ENCODE results near the gene KLRC4.
"Not testable (repeated sequence)": the region's sequence is repeated elsewhere in the genome, so short reads cannot be mapped to it uniquely, and the experiment has no call there.

Gene KLRC4

GRCh38 chr12:10409392-10409791, at the start of gene KLRC4:
Gene KLRC4, minus strand, starts transcription at chr12:10409757. Its CDS starts 182 bp downstream, at chr12:10409575.
- Mint-ChIP-seq H3K4me3 (peak within 1 kb of the TSS; percentile 92), H3K27ac (peak within 1 kb of the TSS; percentile 91), H3K27me3 (no peaks in the 10 kb centered on the region)

GRCh38 chr12:10457760-10458159, 48.2 kb upstream of the KLRC4 start:
- H3K27me3 Mint-ChIP-seq = no peaks in the 10 kb centered on the region
- peak overlapping the region; percentile 1 for H3K27ac Mint-ChIP-seq
- H3K9me3 Mint-ChIP-seq = peaks cover 48% of the 10 kb centered on the region
- H3K36me3 Mint-ChIP-seq (ENCODE audit: low read depth) = peaks cover 12% of the 10 kb centered on the region
- peaks cover 14% of the 10 kb centered on the region for H3K4me1 Mint-ChIP-seq (ENCODE audit: low read depth)
- no peak overlapping the region for H3K4me3 Mint-ChIP-seq

More at GRCh38 chr12:10409392-10409791, at the start of gene KLRC4:
- H3K4me1 Mint-ChIP-seq (ENCODE audit: low read depth) = peaks cover 44% of the 10 kb centered on the region
- peaks cover 41% of the 10 kb centered on the region for H3K36me3 Mint-ChIP-seq (ENCODE audit: low read depth)
- H3K9me3 Mint-ChIP-seq = no peaks in the 10 kb centered on the region

GRCh38 chr12:10456856-10457255, 47.3 kb upstream of the KLRC4 start:
- Mint-ChIP-seq H3K36me3 (ENCODE audit: low read depth) (peaks cover 12% of the 10 kb centered on the region), H3K4me3 (no peak overlapping the region), H3K27ac (no peak overlapping the region), H3K9me3 (peaks cover 43% of the 10 kb centered on the region), H3K27me3 (no peaks in the 10 kb centered on the region), H3K4me1 (ENCODE audit: low read depth) (peaks cover 14% of the 10 kb centered on the region)

- Mint-ChIP-seq H3K36me3 (ENCODE audit: low read depth) (peaks cover 12% of the 10 kb centered on the region), H3K4me3 (no peak overlapping the region), H3K27me3 (no peaks in the 10 kb centered on the region), H3K9me3 (peaks cover 41% of the 10 kb centered on the region), H3K27ac (no peak overlapping the region), H3K4me1 (ENCODE audit: low read depth) (peaks cover 14% of the 10 kb centered on the region)
Observed at GRCh38 chr12:10455766-10456165, 46.2 kb upstream of the KLRC4 start.

- peaks cover 32% of the 10 kb centered on the region for H3K9me3 Mint-ChIP-seq
- H3K36me3 Mint-ChIP-seq (ENCODE audit: low read depth) = peaks cover 12% of the 10 kb centered on the region
- peaks cover 14% of the 10 kb centered on the region for H3K4me1 Mint-ChIP-seq (ENCODE audit: low read depth)
- no peak overlapping the region for H3K4me3 Mint-ChIP-seq
- no peaks in the 10 kb centered on the region for H3K27me3 Mint-ChIP-seq
- no peak overlapping the region for H3K27ac Mint-ChIP-seq
Observed at GRCh38 chr12:10454531-10454930, 45.0 kb upstream of the KLRC4 start.

GRCh38 chr12:10453156-10453555, 43.6 kb upstream of the KLRC4 start, which contains the start of gene KLRC1:
Gene KLRC1, minus strand, starts transcription at chr12:10453377. Its CDS starts 2,221 bp downstream, at chr12:10451156.
- Mint-ChIP-seq H3K27me3 (no peaks in the 10 kb centered on the region), H3K9me3 (peaks cover 23% of the 10 kb centered on the region), H3K27ac (no peak within 1 kb of the TSS), H3K36me3 (ENCODE audit: low read depth) (peaks cover 11% of the 10 kb centered on the region), H3K4me3 (peak within 1 kb of the TSS; percentile 60), H3K4me1 (ENCODE audit: low read depth) (peaks cover 14% of the 10 kb centered on the region)

GRCh38 chr12:10448236-10448635, 38.7 kb upstream of the KLRC4 start:
- Mint-ChIP-seq H3K4me3 (no peak overlapping the region), H3K4me1 (ENCODE audit: low read depth) (peaks cover 9% of the 10 kb centered on the region), H3K36me3 (ENCODE audit: low read depth) (no peaks in the 10 kb centered on the region), H3K9me3 (no peaks in the 10 kb centered on the region), H3K27ac (peak overlapping the region; percentile 10), H3K27me3 (no peaks in the 10 kb centered on the region)

GRCh38 chr12:10446052-10446451, 36.5 kb upstream of the KLRC4 start:
- H3K27ac Mint-ChIP-seq = peak overlapping the region; percentile 36
- H3K4me1 Mint-ChIP-seq (ENCODE audit: low read depth); H3K4me3 Mint-ChIP-seq; H3K9me3 Mint-ChIP-seq; H3K36me3 Mint-ChIP-seq (ENCODE audit: low read depth); H3K27me3 Mint-ChIP-seq: not testable (repeated sequence)

- H3K4me1 Mint-ChIP-seq (ENCODE audit: low read depth); H3K9me3 Mint-ChIP-seq; H3K4me3 Mint-ChIP-seq; H3K27me3 Mint-ChIP-seq; H3K36me3 Mint-ChIP-seq (ENCODE audit: low read depth); H3K27ac Mint-ChIP-seq: not testable (repeated sequence)
Observed at GRCh38 chr12:10441144-10441543, 31.6 kb upstream of the KLRC4 start.

GRCh38 chr12:10439608-10440274, 30.2 kb upstream of the KLRC4 start:
- H3K4me3 Mint-ChIP-seq; H3K36me3 Mint-ChIP-seq (ENCODE audit: low read depth); H3K27me3 Mint-ChIP-seq; H3K27ac Mint-ChIP-seq; H3K9me3 Mint-ChIP-seq: not testable (repeated sequence)
- H3K4me1 Mint-ChIP-seq (ENCODE audit: low read depth) = peaks cover 14% of the 10 kb centered on the region

- H3K9me3 Mint-ChIP-seq; H3K4me3 Mint-ChIP-seq; H3K27ac Mint-ChIP-seq; H3K36me3 Mint-ChIP-seq (ENCODE audit: low read depth); H3K27me3 Mint-ChIP-seq: not testable (repeated sequence)
- H3K4me1 Mint-ChIP-seq (ENCODE audit: low read depth) = peaks cover 14% of the 10 kb centered on the region
Observed at GRCh38 chr12:10437601-10438000, 28.0 kb upstream of the KLRC4 start.

- not testable (repeated sequence) for H3K9me3 Mint-ChIP-seq; H3K27me3 Mint-ChIP-seq; H3K36me3 Mint-ChIP-seq (ENCODE audit: low read depth); H3K27ac Mint-ChIP-seq
- Mint-ChIP-seq H3K4me1 (ENCODE audit: low read depth) (peaks cover 14% of the 10 kb centered on the region), H3K4me3 (peak within 1 kb of the TSS; percentile 6)
Observed at GRCh38 chr12:10435816-10436215, 26.3 kb upstream of the KLRC4 start, which contains the start of gene KLRC2. Gene KLRC2, minus strand, starts transcription at chr12:10436010. Its CDS starts 24 bp downstream, at chr12:10435986.

- H3K27ac Mint-ChIP-seq; H3K4me3 Mint-ChIP-seq; H3K27me3 Mint-ChIP-seq; H3K36me3 Mint-ChIP-seq (ENCODE audit: low read depth); H3K4me1 Mint-ChIP-seq (ENCODE audit: low read depth); H3K9me3 Mint-ChIP-seq: not testable (repeated sequence)
Observed at GRCh38 chr12:10430623-10431022, 21.1 kb upstream of the KLRC4 start.

GRCh38 chr12:10425938-10426337, 16.4 kb upstream of the KLRC4 start:
- not testable (repeated sequence) for H3K4me1 Mint-ChIP-seq (ENCODE audit: low read depth); H3K4me3 Mint-ChIP-seq; H3K36me3 Mint-ChIP-seq (ENCODE audit: low read depth); H3K9me3 Mint-ChIP-seq; H3K27me3 Mint-ChIP-seq; H3K27ac Mint-ChIP-seq

- H3K4me1 Mint-ChIP-seq (ENCODE audit: low read depth); H3K4me3 Mint-ChIP-seq; H3K27me3 Mint-ChIP-seq; H3K27ac Mint-ChIP-seq; H3K36me3 Mint-ChIP-seq (ENCODE audit: low read depth); H3K9me3 Mint-ChIP-seq: not testable (repeated sequence)
Observed at GRCh38 chr12:10424260-10424899, 14.8 kb upstream of the KLRC4 start.

GRCh38 chr12:10422159-10422558, 12.6 kb upstream of the KLRC4 start:
- H3K27ac Mint-ChIP-seq; H3K36me3 Mint-ChIP-seq (ENCODE audit: low read depth); H3K4me3 Mint-ChIP-seq; H3K9me3 Mint-ChIP-seq; H3K27me3 Mint-ChIP-seq: not testable (repeated sequence)
- H3K4me1 Mint-ChIP-seq (ENCODE audit: low read depth) = peaks cover 13% of the 10 kb centered on the region
